Skeletal muscle tissue (tissue), 4 donors: ENCODE results near the gene CHST10. TPM values are rescaled to one million over a fixed set of nuclear protein-coding genes. Genes with fewer than 3 reads are reported as not detected.
A peak's percentile ranks its signal among the peaks of the same experiment; 100 is the strongest.
"Not testable (repeated sequence)": the region's sequence is repeated elsewhere in the genome, so short reads cannot be mapped to it uniquely, and the experiment has no call there.

Experiments
- H3K27ac ChIP-seq: one replicate; pipeline ENCODE4 v1.7.0; 2013; ENCODE audit warnings: mild to moderate bottlenecking, low read depth, low read length, inconsistent platforms
- H3K27me3 ChIP-seq, 3 donors: one replicate each; pipeline ENCODE4 v1.7.0; 2013; ENCODE audit warnings: low read length in 3 of 3; ENCODE audit not compliant: control insufficient read depth in 3 of 3, insufficient read depth in 3 of 3
- H3K36me3 ChIP-seq, 3 donors: one replicate each; pipeline ENCODE4 v1.7.0; 2013; ENCODE audit warnings: low read length in 3 of 3; ENCODE audit not compliant: control insufficient read depth in 3 of 3, insufficient read depth in 3 of 3
- H3K4me1 ChIP-seq, 3 donors: one replicate each; pipeline ENCODE4 v1.7.0; 2013; ENCODE audit warnings: low read length in 3 of 3, mild to moderate bottlenecking in 3 of 3; ENCODE audit not compliant: control insufficient read depth in 3 of 3, insufficient read depth in 3 of 3
- H3K4me3 ChIP-seq, 3 donors: one replicate each; pipeline ENCODE4 v1.7.0; 2013; ENCODE audit warnings: low read length in 3 of 3
- H3K9ac ChIP-seq, 3 donors: one replicate each; pipeline ENCODE4 v1.7.0; 2013; ENCODE audit warnings: low read length in 3 of 3, mild to moderate bottlenecking in 3 of 3, moderate library complexity in 2 of 3, low read depth in 1 of 3
- H3K9me3 ChIP-seq, 3 donors: one replicate each; pipeline ENCODE4 v1.7.0; 2013; ENCODE audit warnings: low read length in 3 of 3; ENCODE audit not compliant: control insufficient read depth in 3 of 3
- total RNA-seq: library from RNA; depleted of rRNA; stranded (reverse); fragments of >200 nt; gene quantifications from one replicate; pipeline ENCODE4 v1.2.3, GENCODE V29; 2014
- donor health status: Osteomylitis.

CHST10 gene, protein sequence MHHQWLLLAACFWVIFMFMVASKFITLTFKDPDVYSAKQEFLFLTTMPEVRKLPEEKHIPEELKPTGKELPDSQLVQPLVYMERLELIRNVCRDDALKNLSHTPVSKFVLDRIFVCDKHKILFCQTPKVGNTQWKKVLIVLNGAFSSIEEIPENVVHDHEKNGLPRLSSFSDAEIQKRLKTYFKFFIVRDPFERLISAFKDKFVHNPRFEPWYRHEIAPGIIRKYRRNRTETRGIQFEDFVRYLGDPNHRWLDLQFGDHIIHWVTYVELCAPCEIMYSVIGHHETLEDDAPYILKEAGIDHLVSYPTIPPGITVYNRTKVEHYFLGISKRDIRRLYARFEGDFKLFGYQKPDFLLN
- 12.5 TPM for total RNA-seq

DNA sequence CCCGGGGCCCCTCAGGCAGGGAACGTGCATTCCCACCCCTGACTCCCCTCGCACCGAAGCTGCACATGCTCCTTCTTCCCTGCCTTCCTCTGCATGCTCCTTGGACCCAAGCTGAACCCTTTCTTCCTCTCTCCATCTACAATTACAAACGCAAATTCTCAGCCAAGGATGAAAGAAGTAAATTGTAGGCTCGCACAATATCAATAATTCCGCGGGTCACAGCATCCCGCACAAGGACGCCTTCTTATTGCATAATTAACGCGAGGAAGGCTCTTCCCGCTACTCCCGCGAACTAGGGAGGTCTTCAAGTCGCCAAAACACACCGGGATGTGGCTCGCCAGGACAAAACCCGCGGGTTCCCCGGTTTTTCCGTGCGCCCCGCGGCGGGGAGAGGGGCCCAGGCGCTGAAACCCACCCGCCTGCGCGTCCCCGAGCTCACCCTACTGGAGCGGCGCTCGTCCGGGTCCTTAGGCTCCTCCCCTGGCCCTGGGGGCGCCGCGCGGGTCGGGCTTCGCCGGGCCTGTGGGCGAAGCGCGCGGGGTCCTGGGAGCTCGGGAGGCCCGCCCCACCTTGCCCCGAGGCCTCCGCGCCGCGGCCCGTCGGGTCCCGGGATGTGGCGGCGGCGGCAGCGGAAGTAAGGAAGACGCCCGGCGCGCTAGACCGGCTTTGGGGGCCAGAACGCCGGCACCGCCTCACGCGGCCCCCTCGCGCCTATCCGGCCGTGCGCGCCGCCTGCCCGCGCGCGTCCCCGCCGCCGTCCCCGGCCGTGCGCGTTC is at the start of gene CHST10:
Gene CHST10, minus strand, starts transcription at position 734 of the 776 bp plus-strand sequence. CDS start 10,993 bp downstream, outside the sequence.
- no peaks in the 10 kb centered on the region for H3K27me3 ChIP-seq
- peaks cover 6 to 19% (median 10%) of the 10 kb centered on the region in 3 donors for H3K4me1 ChIP-seq
- peaks cover 0 to 7% (median 5%) of the 10 kb centered on the region in 3 donors for H3K36me3 ChIP-seq
- no peaks in the 10 kb centered on the region for H3K9me3 ChIP-seq
- H3K27ac ChIP-seq: peak within 1 kb of the TSS; percentile 44
- H3K9ac ChIP-seq: peak within 1 kb of the TSS; percentile 77 to 87 (median 80)
- H3K4me3 ChIP-seq: peak within 1 kb of the TSS; percentile 89 to 94 (median 92)

DNA sequence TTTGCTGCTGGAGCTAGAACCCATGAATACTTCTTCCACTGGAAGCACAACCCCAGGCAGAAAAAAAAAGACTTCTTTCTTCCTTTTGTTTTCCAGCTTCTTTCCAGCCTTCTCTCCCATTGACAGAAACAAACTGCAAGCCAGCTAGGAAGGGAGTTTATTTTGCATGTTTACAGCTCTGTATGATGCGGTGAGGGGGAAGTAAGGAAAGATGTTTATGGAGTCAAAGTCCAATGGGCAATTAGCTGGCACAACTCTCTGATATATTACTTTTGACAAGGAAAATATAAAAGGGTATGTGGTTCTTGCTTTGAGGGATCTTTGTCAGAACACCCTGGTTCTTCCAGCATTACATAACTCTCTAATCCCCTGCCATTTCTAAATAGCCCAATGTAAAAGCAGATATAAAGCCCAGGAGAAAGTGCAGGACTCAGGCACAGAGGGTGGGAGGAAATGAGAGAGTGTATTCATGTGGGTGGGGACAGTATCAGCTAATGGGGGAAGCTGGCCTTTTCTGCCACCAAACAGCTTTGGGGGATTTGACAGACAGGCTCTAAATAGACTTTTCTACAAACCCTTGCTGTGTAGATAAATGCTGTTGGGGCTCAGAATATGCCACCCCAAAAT is 43.5 kb upstream of the CHST10 start:
- Histone ChIP-seq H3K4me3 (no peak overlapping the region), H3K9me3 (no peaks in the 10 kb centered on the region), H3K9ac (no peak overlapping the region), H3K27ac (no peak overlapping the region), H3K4me1 (no peaks in the 10 kb centered on the region), H3K36me3 (no peaks in the 10 kb centered on the region), H3K27me3 (no peaks in the 10 kb centered on the region)

DNA sequence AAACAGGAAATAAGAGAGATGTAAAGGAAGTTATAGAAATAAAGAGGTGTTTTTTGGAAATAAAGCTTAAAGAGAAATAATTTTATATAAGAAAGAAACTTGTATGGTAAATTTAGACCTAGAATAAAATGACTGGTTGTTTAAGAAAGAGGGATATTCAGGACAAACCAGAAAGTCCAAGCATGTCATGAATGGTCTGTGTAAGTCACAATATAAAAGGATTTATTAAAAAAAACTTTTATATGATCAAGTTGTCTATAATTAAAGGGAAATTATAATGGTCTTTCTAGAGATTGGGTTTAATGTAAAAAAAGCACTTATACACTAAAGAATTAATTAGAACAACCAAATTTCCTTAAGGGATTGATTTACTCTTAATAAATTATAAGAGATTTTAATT is 38.9 kb upstream of the CHST10 start:
- H3K4me3 ChIP-seq, H3K27ac ChIP-seq, H3K9ac ChIP-seq, H3K4me1 ChIP-seq, H3K27me3 ChIP-seq, H3K36me3 ChIP-seq, H3K9me3 ChIP-seq: not testable (repeated sequence)

DNA sequence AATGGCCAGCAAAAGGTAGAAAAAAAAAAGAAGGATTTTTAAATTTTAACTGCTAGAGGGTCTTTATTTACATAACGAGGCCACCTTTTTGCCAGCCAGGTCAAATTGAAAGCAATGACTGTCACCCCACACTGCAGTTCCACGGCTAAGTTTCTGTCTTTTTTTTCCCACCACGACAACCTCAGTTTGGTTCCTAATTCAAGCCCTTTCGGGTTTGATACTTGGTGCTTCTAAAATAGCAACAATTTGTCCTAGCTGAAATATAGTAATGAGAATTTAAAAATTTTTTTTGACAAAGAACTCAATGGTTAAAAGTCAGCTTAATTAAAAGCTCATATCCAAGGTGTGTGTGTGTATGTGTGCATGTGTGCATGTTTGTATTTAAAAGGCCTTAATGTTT is 36.4 kb upstream of the CHST10 start:
- H3K27ac ChIP-seq: no peak overlapping the region
- no peaks in the 10 kb centered on the region for H3K27me3 ChIP-seq
- peaks cover 0 to 2% (median 0%) of the 10 kb centered on the region in 3 donors for H3K9me3 ChIP-seq
- no peaks in the 10 kb centered on the region for H3K36me3 ChIP-seq
- H3K4me3 ChIP-seq: no peak overlapping the region
- no peak overlapping the region for H3K9ac ChIP-seq
- no peaks in the 10 kb centered on the region for H3K4me1 ChIP-seq

DNA sequence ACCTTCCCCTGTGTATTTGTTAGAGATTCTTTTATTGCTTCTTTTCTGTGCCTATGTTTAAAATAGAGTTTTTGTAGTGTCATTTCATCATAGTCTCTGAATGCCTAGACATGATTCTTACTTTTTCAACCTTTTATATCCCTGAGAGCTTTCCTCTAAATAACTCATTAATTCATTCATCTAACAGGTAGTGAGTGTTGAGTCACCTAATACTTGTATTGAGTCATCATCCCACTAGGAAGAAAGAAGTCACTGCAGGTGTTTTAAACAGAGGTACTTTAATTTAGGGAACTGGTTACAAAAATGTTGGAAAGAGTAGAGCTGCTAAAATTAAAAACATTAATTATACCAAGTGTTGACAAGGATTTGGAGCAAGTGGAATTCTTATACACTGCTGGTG is 34.3 kb upstream of the CHST10 start:
- H3K9me3 ChIP-seq: peaks cover 0 to 2% (median 0%) of the 10 kb centered on the region in 3 donors
- no peaks in the 10 kb centered on the region for H3K27me3 ChIP-seq
- no peak overlapping the region for H3K4me3 ChIP-seq
- H3K4me1 ChIP-seq: no peaks in the 10 kb centered on the region
- no peak overlapping the region for H3K9ac ChIP-seq
- no peaks in the 10 kb centered on the region for H3K36me3 ChIP-seq
- H3K27ac ChIP-seq: no peak overlapping the region

DNA sequence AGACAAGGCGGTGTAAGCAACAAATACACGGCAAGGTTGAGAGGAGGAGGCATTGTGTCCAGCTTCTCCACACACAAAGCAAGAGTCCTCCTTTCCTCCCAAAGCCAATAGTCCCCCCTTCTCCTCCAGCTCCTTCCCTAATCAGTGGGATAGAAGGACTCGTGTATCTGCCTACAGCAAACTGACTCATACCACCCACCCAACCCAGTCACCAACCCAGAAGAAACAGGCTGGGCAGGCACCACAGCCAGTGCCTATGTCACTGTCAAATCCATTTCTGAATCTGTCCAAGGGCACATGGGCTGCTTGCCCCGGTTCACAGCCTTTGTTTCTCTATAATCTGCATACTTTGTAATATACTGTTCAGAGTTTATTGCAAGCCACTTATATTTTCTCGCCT is 33.6 kb upstream of the CHST10 start:
- no peaks in the 10 kb centered on the region for H3K36me3 ChIP-seq
- H3K9ac ChIP-seq: no peak overlapping the region
- H3K9me3 ChIP-seq: peaks cover 0 to 2% (median 0%) of the 10 kb centered on the region in 3 donors
- H3K4me3 ChIP-seq: no peak overlapping the region
- H3K27ac ChIP-seq: no peak overlapping the region
- no peaks in the 10 kb centered on the region for H3K4me1 ChIP-seq
- H3K27me3 ChIP-seq: no peaks in the 10 kb centered on the region

DNA sequence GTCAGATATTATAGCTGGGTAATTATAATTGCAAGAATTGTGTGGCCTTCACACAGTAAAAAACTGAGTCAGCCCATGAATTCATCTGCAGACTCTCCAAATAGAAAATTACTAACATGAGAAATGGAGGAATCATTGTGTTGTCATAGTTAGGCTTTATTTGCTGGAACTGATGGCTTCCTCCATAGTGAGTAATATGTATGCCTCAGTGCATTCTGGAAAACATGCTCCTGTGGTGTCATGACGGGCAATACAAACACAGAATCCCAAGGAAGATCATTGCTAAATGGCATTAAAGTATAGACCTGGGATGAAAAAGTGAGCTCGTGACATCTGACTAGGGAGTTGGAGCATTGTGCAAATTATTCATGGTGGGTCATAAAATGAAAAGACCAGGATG is 29.2 kb upstream of the CHST10 start:
- H3K9me3 ChIP-seq: peaks cover 0 to 2% (median 0%) of the 10 kb centered on the region in 3 donors
- no peaks in the 10 kb centered on the region for H3K4me1 ChIP-seq
- no peaks in the 10 kb centered on the region for H3K36me3 ChIP-seq
- H3K4me3 ChIP-seq: no peak overlapping the region
- H3K9ac ChIP-seq: no peak overlapping the region
- H3K27me3 ChIP-seq: peaks cover 0 to 3% (median 0%) of the 10 kb centered on the region in 3 donors
- H3K27ac ChIP-seq: no peak overlapping the region

DNA sequence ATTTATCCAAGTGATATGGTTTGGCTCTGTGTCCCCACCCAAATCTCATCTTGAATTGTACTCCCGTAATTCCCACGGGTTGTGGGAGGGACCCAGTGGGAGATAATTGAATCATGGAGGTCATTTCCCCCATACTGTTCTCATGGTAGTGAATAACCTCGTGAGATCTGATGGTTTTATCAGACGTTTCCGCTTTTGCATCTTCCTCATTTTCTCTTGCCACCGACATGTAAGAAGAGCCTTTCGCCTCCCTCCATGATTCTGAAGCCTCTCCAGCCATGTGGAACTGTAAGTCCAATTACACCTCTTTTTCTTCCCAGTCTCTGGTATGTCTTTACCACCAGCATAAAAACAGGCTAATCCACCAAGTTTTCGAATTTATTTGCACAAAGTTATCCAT is 20.3 kb upstream of the CHST10 start:
- peaks cover 2 to 6% (median 4%) of the 10 kb centered on the region in 3 donors for H3K27me3 ChIP-seq
- H3K9me3 ChIP-seq: no peaks in the 10 kb centered on the region
- H3K4me1 ChIP-seq: no peaks in the 10 kb centered on the region
- H3K36me3 ChIP-seq: no peaks in the 10 kb centered on the region
- H3K27ac ChIP-seq: no peak overlapping the region
- H3K9ac ChIP-seq: no peak overlapping the region
- H3K4me3 ChIP-seq: no peak overlapping the region

DNA sequence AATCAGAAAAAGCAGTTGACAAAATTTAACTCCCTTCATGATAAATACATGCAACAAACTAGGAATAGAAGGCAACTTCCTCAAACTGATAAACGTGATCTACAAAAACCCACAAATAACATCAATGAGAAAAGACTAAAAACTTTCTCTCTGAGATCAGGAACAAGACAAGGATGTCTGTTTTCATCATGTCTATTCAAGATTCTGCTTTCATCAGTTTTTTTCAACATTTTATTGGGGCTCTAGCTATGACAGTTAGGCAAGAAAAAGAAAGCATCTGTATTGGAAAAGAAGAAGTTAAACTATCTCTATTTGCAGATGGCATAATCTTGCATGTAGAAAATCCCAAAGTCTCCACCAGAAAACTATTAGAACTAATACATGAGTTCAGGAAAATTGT is 12.3 kb upstream of the CHST10 start:
- H3K36me3 ChIP-seq: no peaks in the 10 kb centered on the region
- peaks cover 0 to 3% (median 0%) of the 10 kb centered on the region in 3 donors for H3K9me3 ChIP-seq
- H3K27me3 ChIP-seq: no peaks in the 10 kb centered on the region
- H3K9ac ChIP-seq: no peak overlapping the region
- H3K4me3 ChIP-seq: no peak overlapping the region
- H3K27ac ChIP-seq: no peak overlapping the region
- H3K4me1 ChIP-seq: no peaks in the 10 kb centered on the region
